Islet precursor cell (in vitro differentiated cells): Measurements from ENCODE around the gene GJB2.
A peak's percentile ranks its signal among the peaks of the same experiment; 100 is the strongest.

ENCODE experiments used
- DNase-seq: peaks from one replicate; pipeline ENCODE4 v3.0.0-alpha.2; 2018

GJB2 gene

DNA sequence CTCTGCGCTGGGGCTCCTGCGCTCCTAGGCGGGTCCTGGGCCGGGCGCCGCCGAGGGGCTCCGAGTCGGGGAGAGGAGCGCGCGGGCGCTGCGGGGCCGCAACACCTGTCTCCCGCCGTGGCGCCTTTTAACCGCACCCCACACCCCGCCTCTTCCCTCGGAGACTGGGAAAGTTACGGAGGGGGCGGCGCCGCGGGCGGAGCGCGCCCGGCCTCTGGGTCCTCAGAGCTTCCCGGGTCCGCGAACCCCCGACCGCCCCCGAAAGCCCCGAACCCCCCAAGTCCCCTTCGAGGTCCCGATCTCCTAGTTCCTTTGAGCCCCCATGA is at the start of gene GJB2:
Gene GJB2, minus strand, starts transcription at position 103 of the 326 bp plus-strand sequence. CDS start 3,357 bp downstream, outside the sequence.
- no peak for DNase-seq

GRCh38 chr13:20241593-20241992 is 48.9 kb upstream of the GJB2 start:
- DNase-seq: no peak

DNA sequence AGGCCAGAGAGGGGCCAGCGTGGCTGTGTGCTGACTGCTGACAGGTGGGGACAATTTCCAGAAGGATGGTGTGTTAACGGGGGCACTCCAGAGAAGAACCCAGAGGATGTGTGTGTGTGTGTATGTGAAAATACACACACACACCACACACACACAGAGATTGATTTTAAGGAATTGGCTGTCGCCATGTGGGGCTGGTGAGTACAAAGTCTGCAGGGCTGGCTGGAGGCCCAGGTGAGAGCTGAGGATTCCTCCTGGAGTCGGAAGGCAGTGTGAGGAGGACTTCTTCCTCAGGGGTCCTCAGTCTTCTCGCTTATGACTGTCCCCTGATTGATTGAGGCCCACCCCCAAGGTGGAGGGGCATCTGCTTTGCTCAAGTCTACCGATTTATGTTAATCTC is 47.0 kb upstream of the GJB2 start:
- DNase-seq: no peak

DNA sequence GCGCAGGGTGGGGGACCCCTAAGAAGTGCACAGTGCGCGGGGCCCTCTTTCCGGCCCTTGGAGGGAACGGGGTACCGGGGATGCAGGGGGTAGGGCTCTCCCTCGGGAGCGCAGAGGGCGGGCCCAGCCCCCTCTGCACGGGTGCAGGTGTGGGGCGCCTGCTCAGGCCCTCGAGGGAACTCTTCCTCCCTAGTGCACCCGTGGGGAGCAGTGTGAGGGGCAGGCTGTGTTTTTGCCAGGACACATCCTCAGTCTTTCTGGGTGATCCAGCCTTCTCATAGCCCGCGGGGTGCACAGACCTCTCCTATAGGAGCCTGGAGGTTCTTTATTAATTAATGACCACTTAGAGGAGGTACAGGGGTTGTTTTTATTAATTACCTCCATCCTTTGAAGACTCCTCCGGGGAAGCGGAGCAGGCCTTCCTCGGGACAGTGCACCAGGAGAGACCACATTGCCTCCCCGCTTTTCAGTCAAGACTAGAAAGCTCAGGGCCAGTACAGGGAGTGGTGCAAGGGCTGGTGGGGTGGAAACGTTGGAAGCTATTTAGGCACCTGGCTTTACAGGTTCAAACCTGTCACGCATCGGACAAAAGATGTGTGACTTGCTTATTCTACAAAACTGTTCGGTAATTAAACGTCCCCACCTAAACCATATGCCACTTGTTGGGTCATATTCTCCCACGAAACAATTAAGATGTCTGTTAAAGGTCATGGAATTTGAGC is 40.0 kb upstream of the GJB2 start:
- DNase-seq: no peak

DNA sequence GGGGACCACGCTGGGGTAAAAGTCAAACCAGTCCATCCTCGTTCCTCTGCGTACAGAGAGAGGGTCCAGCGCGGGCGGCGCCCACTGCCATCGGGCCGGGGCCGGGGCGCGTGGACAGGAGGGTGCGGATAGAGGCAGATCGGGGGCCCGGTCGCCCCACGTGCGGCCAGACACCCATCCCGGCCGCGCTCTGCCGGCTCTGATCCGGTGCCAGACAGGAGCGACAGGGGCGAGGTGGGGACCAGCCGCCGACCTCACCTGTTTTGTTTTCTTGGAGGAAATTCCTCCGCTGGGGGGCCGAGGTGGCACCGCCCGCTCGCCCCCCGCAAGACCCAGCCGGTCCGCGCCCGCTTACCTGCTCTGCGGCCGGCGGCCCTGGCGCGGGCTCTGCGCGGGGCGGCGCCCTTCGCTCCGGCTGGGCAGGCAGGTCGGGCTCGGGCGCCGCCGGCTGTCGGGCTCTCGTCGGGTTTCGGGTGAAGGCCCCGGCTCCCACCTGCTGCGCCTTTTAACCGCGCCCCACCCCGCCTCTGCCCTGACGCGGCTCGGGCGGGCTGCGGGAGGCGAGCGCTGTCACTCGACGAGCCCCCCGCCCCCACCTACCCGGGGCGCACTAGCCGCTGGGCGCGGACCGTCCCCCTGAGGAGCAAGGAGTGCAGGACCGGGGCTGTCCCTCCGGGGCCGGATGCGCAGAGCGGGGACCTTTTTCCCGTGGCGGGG is 39.3 kb upstream of the GJB2 start, which contains the start of gene GJB6:
Gene GJB6, minus strand, starts transcription at position 481 of the 717 bp plus-strand sequence. CDS start 8,839 bp downstream, outside the sequence.
- DNase-seq: peak; percentile 60

GRCh38 chr13:20230913-20231838 is 38.4 kb upstream of the GJB2 start:
- DNase-seq: no peak

- no peak for DNase-seq
Measured at GRCh38 chr13:20227730-20228129, 35.0 kb upstream of the GJB2 start.

- no peak for DNase-seq
Measured at GRCh38 chr13:20227288-20227687, 34.5 kb upstream of the GJB2 start.

GRCh38 chr13:20222553-20222952 is 29.8 kb upstream of the GJB2 start:
- no peak for DNase-seq

GRCh38 chr13:20221772-20222171 is 29.0 kb upstream of the GJB2 start:
- DNase-seq: no peak

DNA sequence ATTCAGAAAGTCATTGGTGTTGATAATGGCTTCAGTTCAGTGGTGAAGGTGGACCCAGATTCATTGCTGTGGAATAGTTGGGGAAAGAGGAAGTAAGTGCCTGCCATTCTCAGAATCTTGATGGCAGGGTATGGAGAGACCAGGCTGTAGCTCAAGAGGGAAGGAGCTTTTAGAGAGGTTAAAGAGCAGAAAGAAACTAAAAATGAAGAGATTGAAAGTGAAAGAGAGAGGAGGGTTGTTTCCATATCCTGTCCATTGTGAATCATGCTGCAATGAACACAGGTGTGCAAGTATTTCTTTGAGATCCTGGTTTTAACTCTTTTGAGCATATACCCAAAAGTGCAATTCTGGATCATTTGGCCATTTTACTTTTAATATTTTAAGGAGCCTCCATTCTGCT is 26.8 kb upstream of the GJB2 start:
- DNase-seq: no peak

- no peak for DNase-seq
Measured at GRCh38 chr13:20217168-20217567, 24.4 kb upstream of the GJB2 start.

DNA sequence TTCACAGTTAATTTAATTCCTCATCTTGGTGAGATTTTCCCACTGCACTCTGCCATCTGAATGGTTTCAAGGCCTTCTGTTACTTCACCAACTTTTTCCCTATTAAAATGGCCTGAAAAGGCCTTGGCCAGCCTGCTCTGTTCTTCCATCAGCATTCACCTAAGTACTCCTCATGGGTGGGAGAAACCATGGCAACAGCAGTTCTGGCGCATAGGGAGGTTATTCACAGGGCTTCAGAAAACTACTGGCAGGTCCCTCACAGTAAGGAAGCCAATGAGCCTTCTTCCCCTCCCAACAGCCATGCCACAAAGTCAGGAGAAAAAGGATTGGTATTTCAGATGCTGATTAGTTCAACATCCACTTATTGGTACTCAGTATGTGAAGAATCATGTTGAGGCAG is 17.2 kb upstream of the GJB2 start:
- DNase-seq: no peak

- no peak for DNase-seq
Measured at GRCh38 chr13:20206698-20207235, 14.0 kb upstream of the GJB2 start.

DNA sequence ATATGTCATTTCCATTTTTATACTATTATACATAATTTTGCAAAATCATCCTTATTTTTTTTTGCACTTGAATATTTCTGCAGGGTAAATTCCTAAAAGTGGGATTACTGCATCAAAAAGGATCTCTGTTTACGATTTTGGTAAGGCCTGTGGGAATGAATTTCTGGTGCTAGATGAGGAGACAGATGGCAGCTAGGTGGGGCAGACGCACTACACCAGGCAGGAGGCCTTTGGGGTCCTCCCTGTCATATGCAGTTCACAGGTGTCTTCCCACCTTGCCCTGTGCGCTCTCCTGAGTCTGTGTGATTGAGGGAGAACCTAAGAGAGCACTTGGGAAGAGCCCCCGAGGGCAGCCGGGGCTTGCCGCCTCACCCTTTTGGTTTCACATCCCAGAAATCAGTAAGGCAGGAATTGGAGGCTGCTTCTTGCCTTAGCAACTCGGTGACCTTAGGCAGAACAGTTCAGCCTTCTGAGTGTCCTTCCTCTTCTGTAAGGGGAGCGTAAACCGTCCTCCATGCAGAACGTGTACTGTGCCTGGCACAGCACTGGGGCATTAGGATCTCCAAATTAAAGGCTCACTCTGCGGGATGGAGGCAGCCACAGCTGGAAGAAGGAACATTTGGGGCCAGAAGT is 13.4 kb upstream of the GJB2 start:
- no peak for DNase-seq

GRCh38 chr13:20198781-20199180 is 6.0 kb upstream of the GJB2 start:
- DNase-seq: no peak

- DNase-seq: no peak
Measured at GRCh38 chr13:20197361-20197834, 4.7 kb upstream of the GJB2 start.

- no peak for DNase-seq
Measured at GRCh38 chr13:20195801-20196200, 3.1 kb upstream of the GJB2 start.

DNA sequence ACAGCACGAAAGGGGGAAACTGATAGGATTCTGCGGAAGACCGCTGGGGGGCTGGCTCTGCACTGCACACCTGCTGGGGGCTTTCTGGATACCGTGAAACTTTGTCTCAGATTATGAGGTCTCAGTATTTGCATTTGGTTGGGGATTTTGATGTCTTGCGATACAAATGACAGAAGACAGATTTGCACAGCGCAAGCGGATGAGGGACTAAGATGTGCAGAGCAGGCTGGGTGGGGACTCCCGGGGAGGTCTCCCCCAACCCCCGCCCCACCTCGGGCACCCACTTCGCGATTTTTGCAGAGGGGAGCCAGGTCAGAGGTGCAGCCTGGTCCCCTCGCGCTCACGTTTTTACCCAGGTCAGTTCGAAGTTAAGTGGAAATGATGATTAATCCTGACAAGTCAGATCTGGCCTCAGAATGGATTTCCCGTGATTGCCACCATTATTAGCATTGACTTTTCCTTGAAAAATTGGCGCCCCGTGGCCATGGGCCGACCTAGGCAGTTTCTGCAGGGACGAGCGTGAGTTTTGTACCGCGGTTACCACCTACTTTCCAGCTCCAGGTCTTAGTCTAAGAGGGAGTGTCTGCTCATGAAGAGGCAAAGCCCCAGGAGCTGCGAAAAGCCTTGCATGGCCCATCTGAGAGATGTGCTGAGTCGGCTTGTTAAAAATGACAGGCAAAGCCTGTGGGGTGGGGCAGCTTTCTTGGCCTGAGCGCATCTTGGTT is 1.3 kb upstream of the GJB2 start:
- peak; percentile 56 for DNase-seq

DNA sequence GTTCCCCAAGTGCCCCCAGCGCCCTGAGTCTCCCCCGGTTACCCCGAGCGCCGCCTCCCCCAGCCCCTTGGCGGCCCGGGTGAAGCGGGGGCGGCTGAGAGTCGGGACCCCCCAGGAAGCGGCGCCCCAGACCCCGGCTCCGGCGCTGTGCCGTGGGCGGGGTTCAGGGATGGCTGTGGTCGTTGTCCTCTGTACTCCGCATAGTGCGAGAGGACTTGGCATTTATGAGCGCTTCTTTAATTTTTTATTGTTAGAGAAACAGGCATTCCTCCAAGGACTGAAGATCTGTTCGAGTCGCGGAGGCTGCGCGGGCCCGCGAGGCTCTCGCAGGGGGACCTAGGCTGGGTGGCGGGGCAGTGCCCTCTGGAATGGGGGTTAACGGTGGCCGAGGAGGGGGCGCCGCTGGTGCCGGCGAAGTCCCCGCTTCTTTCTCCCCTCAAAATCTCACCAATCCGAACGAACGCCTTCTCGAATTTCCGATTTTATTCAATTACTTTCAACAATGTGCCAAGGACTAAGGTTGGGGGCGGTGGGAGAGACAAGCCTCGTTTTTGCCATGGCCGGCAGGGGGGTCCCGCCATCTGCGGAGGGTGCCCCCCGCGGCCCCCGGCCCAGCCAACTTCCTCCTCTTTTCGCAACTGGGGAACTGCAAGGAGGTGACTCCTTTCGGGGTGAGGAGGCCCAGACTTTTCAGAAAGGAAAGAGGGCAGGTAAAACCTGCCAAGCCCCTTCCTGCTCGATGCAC is 596 bp upstream of the GJB2 start:
- no peak for DNase-seq
